ENCODE data around the gene IER3. TPM values are rescaled to one million over a fixed set of nuclear protein-coding genes. Genes with fewer than 3 reads are reported as not detected.
A peak's percentile ranks its signal among the peaks of the same experiment; 100 is the strongest.

IER3 gene
- total and polyA plus RNA-seq, 2 of the 13 experiments (the other 11 are each of a cell fraction or from before 2014, with no cell fraction given): 51.1 to 131 TPM

GRCh38 chr6:30719791-30720737, 24.3 kb downstream of the IER3 start, which contains the start of gene TUBB (continued):
- no peak for TF ChIP-seq IKZF1 (IDR thresholded peaks at IDR 0.05)
- peak; percentile 60; the same call in 1 of the 2 replicates for TF ChIP-seq SALL2 (CRISPR knock-in tag; IDR thresholded peaks at IDR 0.05)
- TF ChIP-seq CENPT (CRISPR knock-in tag; IDR thresholded peaks at IDR 0.05; ENCODE audit: low read depth): 0 out of 2 replicates have a peak, but pooled peaks have one; percentile 34
- no peak for TF ChIP-seq NFE2L2 (IDR thresholded peaks at IDR 0.05; ENCODE audit: low read length)
- TF ChIP-seq JUND (CRISPR knock-in tag; IDR thresholded peaks at IDR 0.05): no peak
- TF ChIP-seq GPN1 (CRISPR knock-in tag; IDR thresholded peaks at IDR 0.05; ENCODE audit: borderline replicate concordance): no peak; the same call in 1 of the 2 replicates
- TF ChIP-seq HMGA1 (CRISPR knock-in tag; conservative IDR thresholded peaks at IDR 0.05): no peak
- no peak for TF ChIP-seq ZNF691 (CRISPR knock-in tag; IDR thresholded peaks at IDR 0.05; ENCODE audit: borderline replicate concordance, low read depth)
- no peak; the same call in 1 of the 2 replicates for TF ChIP-seq THRA (CRISPR knock-in tag; IDR thresholded peaks at IDR 0.05; ENCODE audit: borderline replicate concordance)
- TF ChIP-seq, protein P1, sequence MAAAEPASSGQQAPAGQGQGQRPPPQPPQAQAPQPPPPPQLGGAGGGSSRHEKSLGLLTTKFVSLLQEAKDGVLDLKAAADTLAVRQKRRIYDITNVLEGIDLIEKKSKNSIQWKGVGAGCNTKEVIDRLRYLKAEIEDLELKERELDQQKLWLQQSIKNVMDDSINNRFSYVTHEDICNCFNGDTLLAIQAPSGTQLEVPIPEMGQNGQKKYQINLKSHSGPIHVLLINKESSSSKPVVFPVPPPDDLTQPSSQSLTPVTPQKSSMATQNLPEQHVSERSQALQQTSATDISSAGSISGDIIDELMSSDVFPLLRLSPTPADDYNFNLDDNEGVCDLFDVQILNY (CRISPR knock-in tag; conservative IDR thresholded peaks at IDR 0.05): peak; percentile 92
- peak; percentile 38; the same call in 1 of the 2 replicates for TF ChIP-seq ZNF263 (CRISPR knock-in tag; IDR thresholded peaks at IDR 0.05)
- TF ChIP-seq, protein P2, sequence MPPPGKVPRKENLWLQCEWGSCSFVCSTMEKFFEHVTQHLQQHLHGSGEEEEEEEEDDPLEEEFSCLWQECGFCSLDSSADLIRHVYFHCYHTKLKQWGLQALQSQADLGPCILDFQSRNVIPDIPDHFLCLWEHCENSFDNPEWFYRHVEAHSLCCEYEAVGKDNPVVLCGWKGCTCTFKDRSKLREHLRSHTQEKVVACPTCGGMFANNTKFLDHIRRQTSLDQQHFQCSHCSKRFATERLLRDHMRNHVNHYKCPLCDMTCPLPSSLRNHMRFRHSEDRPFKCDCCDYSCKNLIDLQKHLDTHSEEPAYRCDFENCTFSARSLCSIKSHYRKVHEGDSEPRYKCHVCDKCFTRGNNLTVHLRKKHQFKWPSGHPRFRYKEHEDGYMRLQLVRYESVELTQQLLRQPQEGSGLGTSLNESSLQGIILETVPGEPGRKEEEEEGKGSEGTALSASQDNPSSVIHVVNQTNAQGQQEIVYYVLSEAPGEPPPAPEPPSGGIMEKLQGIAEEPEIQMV (CRISPR knock-in tag; IDR thresholded peaks at IDR 0.05; ENCODE audit: low read depth): no peak
- 0 out of 2 replicates have a peak, but pooled peaks have one; percentile 3 for TF ChIP-seq ZNF629 (CRISPR knock-in tag; conservative IDR thresholded peaks at IDR 0.05)
- no peak for TF ChIP-seq ZNF784 (CRISPR knock-in tag; IDR thresholded peaks at IDR 0.05; ENCODE audit: borderline replicate concordance)
- peak; percentile 92 for TF ChIP-seq NFYC (CRISPR knock-in tag; IDR thresholded peaks at IDR 0.05)
- no peak for TF ChIP-seq SRSF1 (optimal IDR thresholded peaks at IDR 0.05; ENCODE audit: low read depth, low read length)
- peak; percentile 70 for TF ChIP-seq ZMYM4 (CRISPR knock-in tag; IDR thresholded peaks at IDR 0.05)
- 0 out of 2 replicates have a peak, but pooled peaks have one; percentile 38 for TF ChIP-seq ZNF546 (CRISPR knock-in tag; conservative IDR thresholded peaks at IDR 0.05)
- no peak; the same call in 1 of the 2 replicates for TF ChIP-seq CEBPG (CRISPR knock-in tag; IDR thresholded peaks at IDR 0.05)
- TF ChIP-seq ZNF615 (CRISPR knock-in tag; IDR thresholded peaks at IDR 0.05; ENCODE audit: borderline replicate concordance): no peak
- TF ChIP-seq ZNF18 (CRISPR knock-in tag; IDR thresholded peaks at IDR 0.05; ENCODE audit: insufficient replicate concordance): no peak
